ENCODE results near the gene FAM50B. TPM values are rescaled to one million over a fixed set of nuclear protein-coding genes. Genes with fewer than 3 reads are reported as not detected.
A peak's percentile ranks its signal among the peaks of the same experiment; 100 is the strongest.

FAM50B gene
- total RNA-seq (2014; rRNA removed; shearing (Covaris generic)), result 0.92 and 1.4 TPM in 2 replicates
- polyA plus RNA-seq (2014; cell fraction: nucleus; rRNA removed), result 0.46 and 2.1 TPM in 2 replicates

- DNase-seq (ENCODE audit: extremely low read depth, low read depth), result peak; percentile 75
These were observed at the start of gene FAM50B for GRCh38 chr6:3848925-3849605. Gene FAM50B, plus strand, starts transcription at chr6:3849373. Its CDS starts 439 bp downstream, at chr6:3849812.

- DNase-seq (ENCODE audit: extremely low read depth, low read depth), result no peak
These were observed 49.5 kb upstream of the FAM50B start for GRCh38 chr6:3799719-3800118.

GRCh38 chr6:3800850-3801591 lies 48.2 kb upstream of the FAM50B start:
- DNase-seq (ENCODE audit: extremely low read depth, low read depth), result no peak

GRCh38 chr6:3801960-3802359 lies 47.2 kb upstream of the FAM50B start:
- no peak for DNase-seq (ENCODE audit: extremely low read depth, low read depth)

- DNase-seq (ENCODE audit: extremely low read depth, low read depth), result peak; percentile 28
These were observed 45.3 kb upstream of the FAM50B start for GRCh38 chr6:3803627-3804468.

GRCh38 chr6:3804964-3805363 lies 44.2 kb upstream of the FAM50B start:
- DNase-seq (ENCODE audit: extremely low read depth, low read depth), result no peak

- no peak for DNase-seq (ENCODE audit: extremely low read depth, low read depth)
These were observed 43.6 kb upstream of the FAM50B start for GRCh38 chr6:3805448-3806123.

GRCh38 chr6:3806169-3806922 lies 42.8 kb upstream of the FAM50B start:
- DNase-seq (ENCODE audit: extremely low read depth, low read depth), result no peak

- DNase-seq (ENCODE audit: extremely low read depth, low read depth), result no peak
These were observed 41.0 kb upstream of the FAM50B start for GRCh38 chr6:3808199-3808598.

- DNase-seq (ENCODE audit: extremely low read depth, low read depth), result peak; percentile 64
These were observed 40.2 kb upstream of the FAM50B start for GRCh38 chr6:3808759-3809514.

- DNase-seq (ENCODE audit: extremely low read depth, low read depth), result no peak
These were observed 39.7 kb upstream of the FAM50B start for GRCh38 chr6:3809515-3809891.

GRCh38 chr6:3809982-3810381 lies 39.2 kb upstream of the FAM50B start:
- DNase-seq (ENCODE audit: extremely low read depth, low read depth), result no peak

- no peak for DNase-seq (ENCODE audit: extremely low read depth, low read depth)
These were observed 38.0 kb upstream of the FAM50B start for GRCh38 chr6:3811191-3811590.

GRCh38 chr6:3812596-3812995 lies 36.6 kb upstream of the FAM50B start:
- no peak for DNase-seq (ENCODE audit: extremely low read depth, low read depth)

- DNase-seq (ENCODE audit: extremely low read depth, low read depth), result no peak
These were observed 35.9 kb upstream of the FAM50B start for GRCh38 chr6:3813150-3813780.

GRCh38 chr6:3813918-3814317 lies 35.3 kb upstream of the FAM50B start:
- DNase-seq (ENCODE audit: extremely low read depth, low read depth), result no peak

GRCh38 chr6:3814539-3814938 lies 34.6 kb upstream of the FAM50B start:
- no peak for DNase-seq (ENCODE audit: extremely low read depth, low read depth)

GRCh38 chr6:3816251-3816650 lies 32.9 kb upstream of the FAM50B start:
- DNase-seq (ENCODE audit: extremely low read depth, low read depth), result no peak

Data from NCI-H460 (cell line).